IMR-90 (cell line): ENCODE data around the gene CD14.

Experiments used
- CEBPB ChIP-seq: IDR thresholded peaks from 2 replicates; pipeline ENCODE4 v1.6.1; 2012; ENCODE audit warnings: low read depth, low read length, improper control_type of control experiment
- FOS ChIP-seq: fragments of 150-350 bp; IDR thresholded peaks from 2 replicates; pipeline ENCODE4 v1.6.1; 2016; ENCODE audit warnings: low read depth, low read length
- MAFK ChIP-seq: IDR thresholded peaks from 2 replicates; pipeline ENCODE4 v1.6.1; 2012; ENCODE audit warnings: low read depth, low read length, improper control_type of control experiment
- NFE2L2 ChIP-seq: fragments of 150-350 bp; IDR thresholded peaks from 2 replicates; pipeline ENCODE4 v1.6.1; 2016; ENCODE audit warnings: low read depth, mild to moderate bottlenecking, low read length
- POLR2A ChIP-seq: IDR thresholded peaks from 2 replicates; pipeline ENCODE4 v1.6.1; 2012; ENCODE audit warnings: mild to moderate bottlenecking, low read depth, low read length
- RFX5 ChIP-seq: IDR thresholded peaks from 2 replicates; pipeline ENCODE4 v1.8.0; 2012; ENCODE audit warnings: low read depth, mild to moderate bottlenecking, low read length, moderate library complexity
- SMC3 ChIP-seq: fragments of 150-350 bp; IDR thresholded peaks from 2 replicates; pipeline ENCODE4 v1.6.1; 2016; ENCODE audit warnings: low read depth, mild to moderate bottlenecking, antibody characterized with exemption, low read length, moderate library complexity
- TF ChIP-seq, protein P1 (sequence below): conservative IDR thresholded peaks from 2 replicates; pipeline ENCODE4 v1.5.1; 2012; ENCODE audit warnings: mild to moderate bottlenecking, low read depth, low read length, improper control_type of control experiment

DNA sequence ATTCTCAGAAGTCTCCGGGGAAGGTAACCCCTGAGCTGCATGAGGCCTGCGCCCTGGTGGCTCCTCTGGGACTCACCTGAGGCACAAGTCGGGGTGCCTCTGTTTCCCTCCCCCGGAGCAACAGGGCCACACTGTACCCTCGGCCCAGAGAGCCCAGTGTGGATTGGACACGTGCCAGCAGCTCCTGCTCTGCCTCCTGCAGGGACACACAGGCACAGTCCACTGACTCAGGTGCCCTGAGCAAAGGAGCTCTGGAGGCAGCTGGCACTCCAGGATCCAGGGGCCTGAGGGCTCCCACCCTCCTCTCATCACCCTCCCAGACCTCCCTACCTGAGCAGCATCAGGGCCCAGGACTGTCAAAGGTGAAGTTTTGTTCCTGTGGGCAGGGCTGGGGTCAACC lies 38.8 kb downstream of the CD14 start:
- TF ChIP-seq MAFK: no peak
- TF ChIP-seq RFX5: no peak
- TF ChIP-seq, protein P1, sequence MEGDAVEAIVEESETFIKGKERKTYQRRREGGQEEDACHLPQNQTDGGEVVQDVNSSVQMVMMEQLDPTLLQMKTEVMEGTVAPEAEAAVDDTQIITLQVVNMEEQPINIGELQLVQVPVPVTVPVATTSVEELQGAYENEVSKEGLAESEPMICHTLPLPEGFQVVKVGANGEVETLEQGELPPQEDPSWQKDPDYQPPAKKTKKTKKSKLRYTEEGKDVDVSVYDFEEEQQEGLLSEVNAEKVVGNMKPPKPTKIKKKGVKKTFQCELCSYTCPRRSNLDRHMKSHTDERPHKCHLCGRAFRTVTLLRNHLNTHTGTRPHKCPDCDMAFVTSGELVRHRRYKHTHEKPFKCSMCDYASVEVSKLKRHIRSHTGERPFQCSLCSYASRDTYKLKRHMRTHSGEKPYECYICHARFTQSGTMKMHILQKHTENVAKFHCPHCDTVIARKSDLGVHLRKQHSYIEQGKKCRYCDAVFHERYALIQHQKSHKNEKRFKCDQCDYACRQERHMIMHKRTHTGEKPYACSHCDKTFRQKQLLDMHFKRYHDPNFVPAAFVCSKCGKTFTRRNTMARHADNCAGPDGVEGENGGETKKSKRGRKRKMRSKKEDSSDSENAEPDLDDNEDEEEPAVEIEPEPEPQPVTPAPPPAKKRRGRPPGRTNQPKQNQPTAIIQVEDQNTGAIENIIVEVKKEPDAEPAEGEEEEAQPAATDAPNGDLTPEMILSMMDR: no peak
- no peak for TF ChIP-seq POLR2A
- no peak for TF ChIP-seq SMC3
- no peak for TF ChIP-seq CEBPB
- TF ChIP-seq NFE2L2: no peak
- TF ChIP-seq FOS: no peak
